Tibial nerve (tissue), 4 donors: Measurements from ENCODE around the gene ADGRB3. TPM values are rescaled to one million over a fixed set of nuclear protein-coding genes. Genes with fewer than 3 reads are reported as not detected.
"Not testable (repeated sequence)": the region's sequence is repeated elsewhere in the genome, so short reads cannot be mapped to it uniquely, and the experiment has no call there.

Source experiments
- DNase-seq, 2 donors: peaks; one replicate each; pipeline ENCODE4 v3.0.0-alpha.2; 2019; ENCODE audit warnings: low spot score in 2 of 2
- H3K27ac ChIP-seq, 4 donors: fragments of 200-600 bp; sonication (generic) in 3 of 4; one replicate each; pipeline ENCODE4 v1.5.1; 2017 to 2019; ENCODE audit warnings: mild to moderate bottlenecking in 1 of 4
- H3K27me3 ChIP-seq, 2 donors: fragments of 200-600 bp; sonication (generic) in 1 of 2; one replicate each; pipeline versions ENCODE4 v1.5.1 to v1.6.0; 2017 to 2019
- H3K36me3 ChIP-seq, 3 donors: fragments of 200-600 bp; sonication (generic); one replicate each; pipeline ENCODE4 v1.5.1; 2018 to 2019
- H3K4me1 ChIP-seq, 4 donors: fragments of 200-600 bp; sonication (generic) in 3 of 4; one replicate each; pipeline ENCODE4 v1.5.1; 2017 to 2019
- H3K4me3 ChIP-seq, 4 donors: fragments of 200-600 bp; sonication (generic) in 3 of 4; one replicate each; pipeline ENCODE4 v1.5.1; 2017 to 2019; ENCODE audit warnings: mild to moderate bottlenecking in 1 of 4, moderate library complexity in 1 of 4
- H3K9me3 ChIP-seq, 4 donors: fragments of 200-600 bp; sonication (generic) in 3 of 4; one replicate each; pipeline ENCODE4 v1.5.1; 2017 to 2019
- EP300 ChIP-seq, 2 donors: sonication (generic); formaldehyde crosslinking; IDR thresholded peaks; one replicate each; pipeline ENCODE4 v1.6.1; 2017; ENCODE audit warnings: antibody characterized with exemption in 2 of 2, mild to moderate bottlenecking in 1 of 2
- POLR2A ChIP-seq, 2 donors: fragments of 450-650 bp; IDR thresholded peaks; one replicate each; pipeline ENCODE4 v1.6.1; 2017; ENCODE audit warnings: antibody characterized with exemption in 2 of 2, mild to moderate bottlenecking in 2 of 2, moderate library complexity in 2 of 2
- WGBS, 2 donors: methylation state at CpG; one replicate each; pipeline ENCODE4 v1.1.5; 2018; 5-methylcytosine and 5-hydroxymethylcytosine counted together
- total RNA-seq, 4 donors: library from RNA; depleted of rRNA; stranded (reverse); fragments of >200 nt; gene quantifications; one replicate each; pipeline ENCODE4 v1.1.0, GENCODE V29; 2016
- TF ChIP-seq, protein P1 (sequence below), 5 experiments: fragments of 200-600 bp in 3 of 5; fragments of 450-650 bp in 2 of 5; sonication (generic) in 3 of 5; IDR thresholded peaks; one replicate each; pipeline ENCODE4 v1.5.1; 2016 to 2019; ENCODE audit warnings: antibody characterized with exemption in 5 of 5, mild to moderate bottlenecking in 3 of 5, moderate library complexity in 2 of 5

ADGRB3 gene
- total RNA-seq, 4 donors from 2014 or later: 9.0 to 17.9 (median 11.4) TPM

DNA sequence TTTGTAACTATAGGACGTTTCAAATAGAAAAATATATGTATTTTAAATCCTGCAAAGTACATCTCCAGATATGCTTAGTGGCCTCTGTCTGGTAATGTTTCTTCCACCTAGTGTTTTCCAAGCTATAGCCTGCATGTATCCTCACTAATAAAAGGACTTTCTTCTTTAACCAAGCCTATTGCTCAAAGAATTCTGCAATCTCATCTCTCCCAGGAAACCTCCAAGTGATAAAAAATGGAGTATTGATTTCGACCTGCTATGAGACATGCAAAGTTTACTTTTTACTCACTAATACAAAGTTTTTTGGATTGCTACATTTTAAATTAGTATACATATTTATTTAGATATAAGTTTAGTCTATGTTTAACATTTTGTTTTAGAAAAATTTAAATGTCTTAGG, 23.3 kb downstream of the ADGRB3 start:
- Histone ChIP-seq H3K27me3 (no peaks in the 10 kb centered on the region), H3K4me3 (no peak overlapping the region), H3K9me3 (no peaks in the 10 kb centered on the region), H3K36me3 (no peaks in the 10 kb centered on the region), H3K4me1 (peaks cover 0 to 9% (median 0%) of the 10 kb centered on the region in 4 donors), H3K27ac (no peak overlapping the region)
- WGBS, 2 donors: 73 to 77% methylated on average over 2 of the region's 2 CpGs
- TF ChIP-seq POLR2A (IDR thresholded peaks at IDR 0.05) (no peak), EP300 (IDR thresholded peaks at IDR 0.05) (no peak)
- TF ChIP-seq, protein P1, sequence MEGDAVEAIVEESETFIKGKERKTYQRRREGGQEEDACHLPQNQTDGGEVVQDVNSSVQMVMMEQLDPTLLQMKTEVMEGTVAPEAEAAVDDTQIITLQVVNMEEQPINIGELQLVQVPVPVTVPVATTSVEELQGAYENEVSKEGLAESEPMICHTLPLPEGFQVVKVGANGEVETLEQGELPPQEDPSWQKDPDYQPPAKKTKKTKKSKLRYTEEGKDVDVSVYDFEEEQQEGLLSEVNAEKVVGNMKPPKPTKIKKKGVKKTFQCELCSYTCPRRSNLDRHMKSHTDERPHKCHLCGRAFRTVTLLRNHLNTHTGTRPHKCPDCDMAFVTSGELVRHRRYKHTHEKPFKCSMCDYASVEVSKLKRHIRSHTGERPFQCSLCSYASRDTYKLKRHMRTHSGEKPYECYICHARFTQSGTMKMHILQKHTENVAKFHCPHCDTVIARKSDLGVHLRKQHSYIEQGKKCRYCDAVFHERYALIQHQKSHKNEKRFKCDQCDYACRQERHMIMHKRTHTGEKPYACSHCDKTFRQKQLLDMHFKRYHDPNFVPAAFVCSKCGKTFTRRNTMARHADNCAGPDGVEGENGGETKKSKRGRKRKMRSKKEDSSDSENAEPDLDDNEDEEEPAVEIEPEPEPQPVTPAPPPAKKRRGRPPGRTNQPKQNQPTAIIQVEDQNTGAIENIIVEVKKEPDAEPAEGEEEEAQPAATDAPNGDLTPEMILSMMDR (IDR thresholded peaks at IDR 0.05): no peak
- DNase-seq: no peak

DNA sequence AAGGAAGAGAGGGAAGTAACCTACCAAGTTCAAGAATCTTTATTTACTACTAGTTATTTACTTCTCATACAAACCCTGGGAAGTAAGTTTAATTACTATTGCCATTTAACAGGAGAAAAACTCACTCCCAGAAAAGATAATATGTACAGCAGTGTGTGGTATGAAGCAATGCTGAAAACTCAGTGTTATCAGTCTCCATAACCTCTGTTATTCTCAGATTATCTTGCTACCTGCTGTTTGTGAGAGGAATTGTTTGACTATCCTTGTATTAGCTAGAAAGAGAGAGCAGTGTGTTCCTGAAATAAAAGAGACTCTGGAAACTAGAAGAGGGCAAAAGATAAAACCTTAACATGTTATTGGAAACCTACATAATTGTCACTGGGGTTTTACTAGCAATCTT, 38.2 kb downstream of the ADGRB3 start:
- no peak for TF ChIP-seq POLR2A (IDR thresholded peaks at IDR 0.05)
- no peak for TF ChIP-seq EP300 (IDR thresholded peaks at IDR 0.05)
- TF ChIP-seq, protein P1 (IDR thresholded peaks at IDR 0.05): no peak
- Histone ChIP-seq H3K9me3 (no peaks in the 10 kb centered on the region), H3K4me1 (peaks cover 0 to 7% (median 0%) of the 10 kb centered on the region in 4 donors), H3K27ac (no peak overlapping the region), H3K27me3 (no peaks in the 10 kb centered on the region), H3K36me3 (no peaks in the 10 kb centered on the region), H3K4me3 (no peak overlapping the region)
- no peak for DNase-seq

DNA sequence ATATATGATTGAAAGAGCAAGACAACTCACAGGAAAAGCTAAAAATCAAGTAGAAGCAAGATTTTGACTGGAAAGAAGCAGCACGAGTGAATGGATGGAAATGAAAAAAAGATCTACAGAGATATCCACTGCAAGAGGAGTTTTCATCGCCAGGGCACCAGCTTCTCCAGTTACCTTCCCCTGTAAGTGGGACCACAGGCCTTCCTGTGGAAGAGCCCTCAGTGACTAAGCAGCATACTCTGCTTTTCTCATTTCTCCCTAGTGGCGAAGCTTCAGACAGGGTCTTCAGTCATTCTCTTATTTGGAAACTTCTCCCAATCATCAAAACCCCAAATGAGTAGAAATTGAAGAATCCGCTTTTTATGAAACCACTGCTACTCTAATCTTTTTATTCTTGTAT, 40.5 kb downstream of the ADGRB3 start:
- H3K4me3 ChIP-seq: no peak overlapping the region
- H3K27ac ChIP-seq: no peak overlapping the region
- H3K9me3 ChIP-seq: no peaks in the 10 kb centered on the region
- TF ChIP-seq POLR2A (IDR thresholded peaks at IDR 0.05) (no peak), EP300 (IDR thresholded peaks at IDR 0.05) (no peak)
- TF ChIP-seq, protein P1 (IDR thresholded peaks at IDR 0.05): no peak
- 91 to 92% methylated on average over 4 of the region's 4 CpGs for WGBS, 2 donors
- DNase-seq: no peak
- H3K4me1 ChIP-seq: peaks cover 0 to 7% (median 0%) of the 10 kb centered on the region in 4 donors
- H3K27me3 ChIP-seq: no peaks in the 10 kb centered on the region
- H3K36me3 ChIP-seq: no peaks in the 10 kb centered on the region

DNA sequence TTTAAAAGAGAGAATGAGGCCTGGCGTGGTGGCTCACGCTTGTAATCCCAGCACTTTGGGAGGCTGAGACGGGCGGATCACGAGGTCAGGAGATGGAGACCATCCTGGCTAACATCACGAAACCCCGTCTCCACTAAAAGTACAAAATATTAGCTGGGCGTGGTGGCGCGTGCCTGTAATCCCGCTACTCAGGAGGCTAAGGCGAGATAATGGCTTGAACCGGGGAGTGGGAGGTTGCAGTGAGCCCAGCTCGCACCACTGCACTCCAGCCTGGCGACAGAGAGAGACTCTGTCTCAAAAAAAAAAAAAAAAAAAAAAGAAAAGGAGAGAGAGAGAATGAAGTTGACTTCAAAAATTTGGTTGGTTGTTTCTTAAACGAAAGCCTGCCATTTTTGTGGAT, 41.0 kb downstream of the ADGRB3 start:
- not testable (repeated sequence) for H3K27me3 ChIP-seq, H3K27ac ChIP-seq, H3K4me1 ChIP-seq, DNase-seq, H3K36me3 ChIP-seq, H3K4me3 ChIP-seq, H3K9me3 ChIP-seq
- 89 to 94% methylated on average over 16 of the region's 16 CpGs for WGBS, 2 donors

DNA sequence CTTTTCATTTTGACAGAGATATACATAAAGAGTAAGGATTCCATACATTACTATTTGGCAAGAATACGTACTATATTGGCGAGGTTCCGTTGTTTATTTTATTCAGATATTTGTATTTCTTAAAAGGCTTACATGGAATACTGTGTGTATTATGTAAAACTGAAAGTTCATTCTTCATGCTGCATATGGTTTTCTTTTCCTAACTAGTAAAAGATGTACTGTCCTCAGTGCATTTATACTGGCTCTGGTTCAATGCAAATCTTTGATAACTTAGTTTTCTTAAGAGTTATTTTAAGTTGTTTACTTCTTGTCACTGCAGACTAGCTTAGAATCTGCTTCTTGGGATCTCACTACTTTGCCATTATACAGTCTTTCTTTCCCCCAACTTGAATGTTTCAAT, 42.0 kb downstream of the ADGRB3 start:
- H3K27me3 ChIP-seq: no peaks in the 10 kb centered on the region
- H3K27ac ChIP-seq: no peak overlapping the region
- TF ChIP-seq, protein P1 (IDR thresholded peaks at IDR 0.05): no peak
- TF ChIP-seq POLR2A (IDR thresholded peaks at IDR 0.05) (no peak), EP300 (IDR thresholded peaks at IDR 0.05) (no peak)
- no peak for DNase-seq
- H3K4me3 ChIP-seq: no peak overlapping the region
- peaks cover 0 to 7% (median 0%) of the 10 kb centered on the region in 4 donors for H3K4me1 ChIP-seq
- no peaks in the 10 kb centered on the region for H3K36me3 ChIP-seq
- WGBS, 2 donors: 22 to 37% methylated on average over 3 of the region's 3 CpGs
- H3K9me3 ChIP-seq: no peaks in the 10 kb centered on the region

DNA sequence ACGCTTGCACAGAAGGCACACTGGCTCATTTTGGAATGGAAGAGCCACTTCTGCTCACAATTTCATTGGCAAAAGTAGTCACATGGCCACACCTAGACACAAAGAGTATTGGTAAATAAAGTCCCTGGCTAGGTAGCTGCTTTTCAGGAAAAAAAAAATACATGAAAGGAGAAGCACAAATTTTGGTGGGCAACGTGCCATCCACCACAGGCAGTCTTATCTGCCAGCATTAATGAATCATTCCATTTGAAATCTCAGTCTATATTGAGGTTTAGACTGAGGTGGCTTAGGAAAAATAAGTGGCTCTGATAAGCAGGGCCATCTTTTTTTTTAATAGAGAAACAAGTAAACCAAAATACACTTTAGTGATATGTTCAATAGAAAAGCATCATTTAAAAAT, 44.3 kb downstream of the ADGRB3 start:
- no peak for DNase-seq
- no peak overlapping the region for H3K4me3 ChIP-seq
- TF ChIP-seq, protein P1 (IDR thresholded peaks at IDR 0.05): no peak
- TF ChIP-seq EP300 (IDR thresholded peaks at IDR 0.05): no peak
- no peak for TF ChIP-seq POLR2A (IDR thresholded peaks at IDR 0.05)
- H3K27ac ChIP-seq: no peak overlapping the region
- H3K27me3 ChIP-seq: no peaks in the 10 kb centered on the region
- no peaks in the 10 kb centered on the region for H3K36me3 ChIP-seq
- no peaks in the 10 kb centered on the region for H3K9me3 ChIP-seq
- peaks cover 0 to 4% (median 0%) of the 10 kb centered on the region in 4 donors for H3K4me1 ChIP-seq
- 78 to 81% methylated on average over 2 of the region's 2 CpGs for WGBS, 2 donors
